ENCODE data around the gene OR14A16.

The OR14A16 gene, protein sequence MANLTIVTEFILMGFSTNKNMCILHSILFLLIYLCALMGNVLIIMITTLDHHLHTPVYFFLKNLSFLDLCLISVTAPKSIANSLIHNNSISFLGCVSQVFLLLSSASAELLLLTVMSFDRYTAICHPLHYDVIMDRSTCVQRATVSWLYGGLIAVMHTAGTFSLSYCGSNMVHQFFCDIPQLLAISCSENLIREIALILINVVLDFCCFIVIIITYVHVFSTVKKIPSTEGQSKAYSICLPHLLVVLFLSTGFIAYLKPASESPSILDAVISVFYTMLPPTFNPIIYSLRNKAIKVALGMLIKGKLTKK

DNA sequence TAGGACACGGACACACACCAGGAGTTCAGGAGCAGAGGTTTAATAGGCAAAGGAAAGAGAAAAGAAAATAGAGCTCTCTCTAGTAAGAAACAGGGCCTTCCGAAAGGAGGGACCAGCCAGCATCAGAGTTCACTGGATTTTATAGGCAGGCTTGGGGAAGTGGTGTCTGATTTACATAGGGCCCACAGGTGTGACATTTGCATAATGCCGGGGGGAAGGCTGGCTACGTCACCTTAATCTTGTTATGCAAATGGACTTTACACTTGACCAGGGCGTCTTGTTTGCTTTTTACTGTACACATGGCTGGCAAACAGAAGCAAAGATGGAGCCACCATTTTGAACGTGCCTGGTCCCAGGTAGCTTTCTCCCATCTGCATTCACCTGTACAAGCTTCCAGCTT is at the start of gene OR14A16:
Gene OR14A16 (minus strand): TSS at position 97 of the 400 bp plus-strand sequence. CDS start 8,390 bp downstream, outside the sequence.
- peak; percentile 89 for DNase-seq

DNA sequence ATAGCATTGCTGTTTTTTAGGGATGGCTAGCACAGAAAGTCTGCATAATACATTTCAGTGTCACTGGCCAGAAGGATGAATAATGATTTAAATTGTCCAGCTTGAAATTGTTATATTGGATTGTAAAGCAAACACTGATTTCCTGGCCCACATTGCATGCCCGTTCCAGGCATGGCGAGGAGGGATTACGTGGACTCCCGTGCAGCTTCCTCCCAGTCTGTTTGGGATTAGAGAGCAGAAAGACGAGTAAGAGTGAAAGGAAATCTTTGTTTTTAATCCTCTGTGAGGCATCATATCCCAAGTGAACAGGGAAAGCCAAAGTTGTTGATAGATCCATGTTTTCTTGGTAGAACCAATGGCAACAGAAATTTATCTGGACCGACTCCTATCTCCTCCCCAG is 41.5 kb upstream of the OR14A16 start:
- no peak for DNase-seq

DNA sequence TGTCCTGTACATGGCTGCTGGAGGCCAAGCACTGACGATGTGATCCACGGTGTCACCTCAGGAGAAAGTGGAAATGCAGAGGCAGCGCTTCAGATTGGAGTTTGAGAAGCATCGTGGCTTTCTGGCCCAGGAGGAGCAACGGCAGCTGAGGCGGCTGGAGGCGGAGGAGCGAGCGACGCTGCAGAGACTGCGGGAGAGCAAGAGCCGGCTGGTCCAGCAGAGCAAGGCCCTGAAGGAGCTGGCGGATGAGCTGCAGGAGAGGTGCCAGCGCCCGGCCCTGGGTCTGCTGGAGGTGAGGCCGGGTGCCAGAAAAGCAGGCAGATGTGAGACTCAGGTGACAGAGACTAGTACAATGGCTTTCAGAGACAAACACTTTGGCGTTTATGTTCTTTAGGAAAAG is 40.7 kb upstream of the OR14A16 start:
- no peak for DNase-seq

DNA sequence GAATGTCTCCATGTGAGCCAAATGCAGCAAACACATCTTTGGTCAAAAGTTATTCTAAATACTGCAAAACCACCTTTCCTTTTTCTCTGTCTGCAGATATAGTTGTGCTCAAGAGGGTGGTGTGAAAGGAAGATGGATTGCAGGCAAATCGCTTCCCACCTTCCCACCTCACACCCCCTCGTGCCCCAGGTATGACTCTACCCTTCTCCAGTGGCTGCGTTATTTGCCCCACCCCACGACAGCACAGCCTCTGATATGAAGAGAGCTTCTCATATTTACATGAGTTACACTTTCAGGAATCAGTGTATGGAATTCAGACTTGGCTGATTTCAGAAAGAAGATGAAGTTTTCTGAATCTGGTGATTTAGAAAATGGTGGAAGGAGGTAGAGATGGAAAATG is 38.8 kb upstream of the OR14A16 start:
- DNase-seq = no peak

DNA sequence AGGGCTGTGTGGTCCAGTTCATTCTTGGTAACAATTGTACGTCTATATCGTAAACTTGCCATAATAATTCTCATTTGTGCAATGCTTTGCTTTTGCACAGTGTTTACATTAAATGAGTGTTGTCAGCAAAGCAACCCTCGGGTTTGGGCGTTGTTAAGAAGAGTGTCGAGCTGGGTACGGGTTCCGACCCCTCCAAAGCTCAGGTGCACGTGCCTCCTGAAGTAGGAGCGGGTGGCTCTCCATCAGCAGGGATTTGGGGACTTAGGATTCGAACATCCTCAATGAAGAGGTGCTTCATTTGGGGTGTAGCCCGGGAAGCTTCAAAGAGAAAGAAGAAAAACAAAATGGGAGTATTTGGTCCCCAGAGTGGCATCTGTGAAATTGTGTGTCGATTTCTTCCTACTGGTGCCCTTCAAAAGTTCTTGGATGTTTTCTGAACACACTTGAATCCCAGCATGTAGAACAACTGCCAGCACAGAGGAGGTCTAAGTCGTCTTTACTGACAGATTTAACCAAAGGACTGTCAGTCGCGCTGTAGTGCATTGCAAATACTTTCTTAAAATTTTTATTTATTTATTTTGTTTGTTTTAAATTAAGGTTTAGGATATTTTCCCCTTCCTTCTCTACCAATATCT is 34.2 kb upstream of the OR14A16 start:
- DNase-seq = no peak

DNA sequence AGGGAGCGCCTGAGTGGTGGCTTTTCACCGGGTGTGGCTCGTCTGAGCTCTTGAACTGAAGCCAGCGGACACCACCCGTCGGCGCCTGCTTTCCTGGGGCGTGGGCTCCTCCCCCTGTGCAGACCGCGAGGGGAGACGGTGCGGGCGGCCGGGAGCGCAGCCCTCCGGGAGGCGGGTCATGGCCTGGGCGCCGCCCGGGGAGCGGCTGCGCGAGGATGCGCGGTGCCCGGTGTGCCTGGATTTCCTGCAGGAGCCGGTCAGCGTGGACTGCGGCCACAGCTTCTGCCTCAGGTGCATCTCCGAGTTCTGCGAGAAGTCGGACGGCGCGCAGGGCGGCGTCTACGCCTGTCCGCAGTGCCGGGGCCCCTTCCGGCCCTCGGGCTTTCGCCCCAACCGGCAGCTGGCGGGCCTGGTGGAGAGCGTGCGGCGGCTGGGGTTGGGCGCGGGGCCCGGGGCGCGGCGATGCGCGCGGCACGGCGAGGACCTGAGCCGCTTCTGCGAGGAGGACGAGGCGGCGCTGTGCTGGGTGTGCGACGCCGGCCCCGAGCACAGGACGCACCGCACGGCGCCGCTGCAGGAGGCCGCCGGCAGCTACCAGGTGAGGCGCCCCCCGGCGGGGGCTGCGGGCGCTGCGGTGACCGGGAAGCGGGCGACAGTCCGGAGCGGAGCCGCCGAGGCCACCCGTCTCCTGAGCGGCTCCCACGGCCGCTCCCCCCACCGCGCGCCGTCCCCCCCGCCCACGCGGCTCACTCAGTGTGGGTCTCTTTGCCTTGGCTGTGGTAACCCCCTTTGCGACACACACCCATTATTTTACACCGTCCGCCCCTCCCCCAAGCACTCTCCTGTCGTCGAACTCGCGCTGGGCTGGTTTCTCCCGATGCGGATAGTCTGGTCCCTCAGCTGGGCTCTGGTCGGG is 33.4 kb upstream of the OR14A16 start, which contains the start of gene TRIM58:
Gene TRIM58 (plus strand): TSS at position 119 of the 916 bp plus-strand sequence. CDS start 60 bp downstream, at position 179.
- DNase-seq = peak; percentile 32

DNA sequence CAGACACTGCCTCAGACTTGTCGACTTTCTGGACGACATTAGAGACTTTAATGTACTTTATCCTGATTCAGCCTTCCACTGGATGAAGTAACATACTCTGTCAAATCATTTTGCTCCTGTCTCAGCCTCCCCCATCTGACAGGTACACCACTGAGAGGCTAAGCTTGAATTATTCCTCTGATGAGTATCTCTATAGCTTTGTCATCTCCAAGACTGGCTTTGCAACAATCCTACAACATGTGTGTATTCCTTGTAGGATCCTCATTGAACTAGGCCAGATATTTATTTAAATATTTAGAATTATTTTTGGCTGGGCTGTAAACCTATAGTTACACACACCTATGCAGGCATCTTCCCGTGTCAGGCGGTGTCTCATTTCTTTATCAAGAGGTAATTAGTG is 32.0 kb upstream of the OR14A16 start:
- no peak for DNase-seq

DNA sequence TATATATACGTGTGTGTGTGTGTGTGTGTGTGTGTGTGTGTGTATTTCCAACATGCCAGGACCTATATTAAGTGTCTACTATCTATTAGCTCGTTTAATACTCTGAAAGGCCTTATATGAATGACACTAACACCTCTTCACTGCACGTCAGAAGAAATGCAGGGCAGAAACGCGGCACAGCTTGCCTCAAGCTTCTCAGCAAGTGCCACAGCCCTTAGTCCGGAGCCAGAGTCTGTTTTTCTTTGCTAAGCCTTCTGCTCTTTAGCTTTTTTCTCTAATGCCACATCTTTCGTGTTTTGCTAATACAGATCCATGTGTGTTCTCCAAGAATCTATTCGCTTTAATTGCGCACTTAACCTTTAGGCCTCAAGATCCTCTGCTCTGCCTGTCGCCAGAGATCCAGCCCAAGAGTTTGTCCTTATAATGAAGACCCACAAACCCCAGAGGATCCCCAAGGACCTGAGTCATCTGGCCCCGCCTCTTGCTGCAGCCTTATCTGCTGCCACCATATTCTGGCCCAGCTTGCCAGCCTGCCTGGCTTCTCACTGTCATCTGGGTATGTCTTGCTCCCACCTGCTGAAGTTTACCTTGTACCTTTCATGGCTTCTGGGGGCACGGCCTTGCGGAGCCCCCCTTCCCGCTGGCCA is 31.1 kb upstream of the OR14A16 start:
- no peak for DNase-seq

DNA sequence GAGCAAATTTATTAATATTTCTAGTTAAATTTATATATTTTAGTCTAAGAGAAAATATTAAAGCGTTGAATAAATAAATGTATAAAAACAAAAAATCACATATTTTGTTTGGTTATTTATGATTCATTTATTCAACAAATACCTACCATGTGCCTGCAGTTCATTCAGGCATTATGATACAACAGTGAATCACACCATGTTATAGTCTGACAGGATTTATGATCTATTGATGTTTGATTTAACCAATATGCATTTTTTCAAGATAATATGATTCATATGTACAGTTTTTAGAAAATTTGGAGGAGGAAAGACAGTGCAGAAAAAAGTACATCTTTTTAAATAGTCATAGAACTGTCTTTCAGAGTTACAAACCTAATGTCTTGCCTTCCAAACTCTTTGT is 25.7 kb upstream of the OR14A16 start:
- DNase-seq = no peak

DNA sequence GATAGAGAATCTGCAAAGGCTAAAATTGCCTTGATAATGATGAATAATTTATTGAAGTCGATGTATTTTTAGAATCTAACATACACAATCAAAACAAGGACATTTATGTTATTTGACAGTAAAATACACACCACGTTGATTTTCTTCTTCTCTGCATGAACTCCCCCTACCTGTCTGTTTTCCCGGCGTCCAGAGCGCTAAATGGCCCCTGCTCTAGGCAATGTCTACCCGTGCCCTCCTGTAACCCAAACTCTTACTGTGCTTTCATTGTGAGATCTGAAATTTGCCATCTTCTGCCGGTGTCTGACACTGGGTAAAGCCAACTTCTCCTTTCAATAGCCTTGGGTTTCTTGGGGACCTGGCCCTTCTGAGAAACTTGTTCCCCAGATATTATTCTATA is 24.4 kb upstream of the OR14A16 start:
- DNase-seq = no peak

DNA sequence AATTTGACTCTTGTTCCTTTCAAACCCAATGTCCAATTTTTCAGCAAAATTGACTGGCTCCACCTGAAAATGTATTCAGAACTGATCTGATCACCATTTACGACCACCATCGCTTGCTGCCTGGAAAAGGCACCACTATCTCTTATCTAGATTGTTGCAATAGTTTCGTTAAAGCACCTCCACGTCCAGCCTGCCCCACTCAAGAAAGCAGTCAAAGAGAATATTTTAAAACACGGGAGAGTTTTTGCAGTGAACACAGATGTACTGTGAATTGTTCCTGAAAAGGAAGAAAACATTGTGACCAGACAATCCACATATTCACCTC is 21.7 kb upstream of the OR14A16 start:
- DNase-seq = no peak

DNA sequence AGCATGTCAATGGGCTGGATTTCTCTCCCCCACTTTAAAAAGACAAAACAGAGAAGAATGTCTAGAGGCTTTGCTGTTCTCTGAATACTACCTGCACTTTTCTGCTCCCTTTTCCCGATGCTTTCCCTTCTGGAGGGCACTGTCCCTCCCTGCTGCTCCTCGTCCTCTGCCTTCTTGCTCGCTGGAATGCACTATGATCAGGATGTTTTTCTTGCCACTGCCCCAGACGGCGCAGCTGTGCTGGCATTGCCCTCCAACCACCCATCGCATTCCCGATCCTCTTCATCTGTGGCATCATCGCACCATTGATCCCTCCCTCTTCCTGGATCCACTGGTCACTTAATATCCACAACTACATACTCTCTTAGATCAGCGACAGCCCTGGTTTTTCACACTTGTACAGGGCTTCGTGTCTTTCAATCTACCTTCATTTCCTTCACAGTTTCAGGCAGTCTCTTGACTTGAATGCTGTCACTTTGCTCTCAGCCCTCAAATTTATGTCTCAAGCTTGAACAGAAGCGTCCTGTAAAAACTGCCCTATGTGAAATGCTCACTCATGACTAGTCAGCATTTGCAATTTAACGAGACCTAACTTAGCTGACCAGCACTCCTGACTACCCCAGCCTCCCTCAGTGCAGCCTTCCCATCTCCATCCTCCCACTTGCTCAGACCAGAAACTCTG is 21.2 kb upstream of the OR14A16 start:
- DNase-seq = no peak

DNA sequence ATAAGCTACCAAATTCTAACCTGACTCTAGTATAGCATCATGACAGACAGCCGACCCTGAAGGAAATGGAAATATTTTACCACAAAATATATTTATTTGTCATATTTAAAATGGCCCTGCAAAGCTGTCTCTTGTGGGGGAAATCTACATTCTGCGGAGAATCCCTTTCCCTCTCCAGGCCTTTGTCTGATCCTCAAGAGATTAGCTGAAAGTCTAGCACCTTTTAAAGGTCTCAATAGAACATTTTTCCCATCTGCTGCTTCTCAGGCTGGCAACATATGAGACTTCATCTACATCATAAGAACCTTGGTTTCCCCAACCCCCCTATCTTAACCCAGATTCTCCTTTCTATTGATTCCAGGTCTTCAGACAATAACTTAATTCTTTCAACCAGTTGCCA is 19.5 kb upstream of the OR14A16 start:
- no peak for DNase-seq

DNA sequence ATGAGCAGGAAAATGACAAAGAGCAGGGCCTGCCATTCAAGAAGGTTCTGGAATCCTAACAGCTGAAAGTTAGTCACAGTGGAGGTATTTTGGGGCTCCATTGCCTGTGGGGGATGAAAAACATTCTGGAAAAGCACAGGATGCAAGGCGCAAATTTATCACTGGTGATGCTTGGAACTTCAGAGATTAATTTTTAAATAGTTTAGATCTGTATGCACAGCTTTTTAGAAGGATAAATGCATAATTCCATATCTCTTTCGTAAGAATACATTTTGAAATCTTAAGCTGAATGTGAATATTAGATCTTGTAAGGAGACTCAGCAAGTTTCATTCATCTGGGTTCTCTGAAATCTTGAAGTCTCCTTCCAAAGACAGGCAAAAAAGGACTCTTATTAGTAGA is 17.9 kb upstream of the OR14A16 start, which contains the start of gene OR11L1:
Gene OR11L1 (minus strand): TSS at position 101 of the 400 bp plus-strand sequence. CDS start 0 bp downstream, at position 101.
- DNase-seq = no peak

DNA sequence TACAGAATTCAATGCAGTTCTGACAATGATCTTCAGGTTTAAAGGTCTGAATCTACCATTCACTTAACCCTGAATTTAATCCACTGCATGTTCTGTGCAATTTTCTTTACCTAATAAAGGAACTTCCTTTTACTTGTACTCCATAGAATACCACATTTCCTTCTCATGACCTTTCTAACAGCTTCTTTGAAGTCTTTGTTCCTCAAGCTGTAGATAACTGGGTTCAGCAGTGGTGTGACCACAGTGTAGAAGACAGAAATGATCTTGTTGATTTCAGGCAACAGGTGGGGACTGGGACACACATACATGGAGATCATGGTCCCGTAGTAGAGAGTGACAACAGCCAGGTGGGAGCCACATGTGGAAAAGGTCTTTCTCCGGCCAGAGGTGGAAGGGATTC is 16.9 kb upstream of the OR14A16 start:
- no peak for DNase-seq

DNA sequence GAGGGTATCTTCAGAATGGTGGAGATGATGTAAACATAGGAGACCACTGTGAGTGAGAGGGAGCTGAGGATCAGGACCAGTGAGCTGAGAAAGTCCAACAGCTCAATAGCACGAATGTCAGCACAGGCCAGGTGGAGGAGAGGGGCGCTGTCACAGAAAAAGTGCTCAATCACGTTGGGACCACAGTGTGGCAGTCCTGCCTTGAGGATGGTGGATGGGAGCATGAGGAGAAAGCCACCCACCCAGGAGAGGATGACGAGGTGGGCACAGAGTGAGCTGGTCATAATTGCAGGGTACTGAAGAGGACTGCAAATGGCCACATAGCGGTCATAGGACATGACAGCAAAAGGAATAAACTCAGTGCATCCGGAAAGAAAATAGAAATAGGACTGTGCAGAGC is 9.7 kb upstream of the OR14A16 start:
- DNase-seq = no peak

DNA sequence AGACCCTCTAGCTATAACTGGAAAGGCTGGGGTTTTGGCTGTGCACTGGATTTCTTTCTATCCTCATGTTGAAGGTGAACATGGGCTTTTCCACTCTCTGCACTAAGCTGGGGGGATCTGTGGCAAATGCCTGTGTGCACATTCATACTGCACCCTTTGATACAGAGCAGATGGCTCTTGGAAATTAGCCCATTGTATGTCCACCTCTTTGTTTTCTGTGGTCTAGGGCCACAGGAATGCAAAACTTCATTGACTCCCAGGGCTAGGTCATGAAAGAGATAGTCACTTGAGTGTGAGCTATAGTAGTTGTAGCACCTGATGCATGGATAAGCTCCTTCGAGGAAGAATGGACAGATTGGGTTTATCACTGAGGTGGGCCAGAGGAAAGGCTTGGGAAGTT is 5.7 kb upstream of the OR14A16 start:
- no peak for DNase-seq

DNA sequence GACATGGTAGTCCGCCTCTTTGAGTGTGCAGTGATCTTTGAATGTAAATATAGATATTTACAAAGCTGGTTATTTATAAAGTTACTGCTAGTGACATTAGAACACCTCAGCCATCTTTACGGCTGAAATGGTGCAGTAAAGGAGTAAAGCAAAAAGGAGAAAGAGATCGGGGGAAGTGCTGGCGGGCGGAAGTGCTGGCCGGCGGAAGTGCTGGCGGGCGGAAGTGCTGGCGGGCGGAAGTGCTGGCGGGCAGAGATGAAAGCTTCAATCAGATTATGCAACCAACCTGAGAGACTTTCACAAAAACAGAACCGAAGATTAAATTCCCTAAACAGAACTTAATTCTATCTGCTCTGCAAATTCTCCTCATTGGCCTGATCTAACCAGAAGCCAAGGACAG is 1.4 kb upstream of the OR14A16 start:
- DNase-seq = no peak

DNA sequence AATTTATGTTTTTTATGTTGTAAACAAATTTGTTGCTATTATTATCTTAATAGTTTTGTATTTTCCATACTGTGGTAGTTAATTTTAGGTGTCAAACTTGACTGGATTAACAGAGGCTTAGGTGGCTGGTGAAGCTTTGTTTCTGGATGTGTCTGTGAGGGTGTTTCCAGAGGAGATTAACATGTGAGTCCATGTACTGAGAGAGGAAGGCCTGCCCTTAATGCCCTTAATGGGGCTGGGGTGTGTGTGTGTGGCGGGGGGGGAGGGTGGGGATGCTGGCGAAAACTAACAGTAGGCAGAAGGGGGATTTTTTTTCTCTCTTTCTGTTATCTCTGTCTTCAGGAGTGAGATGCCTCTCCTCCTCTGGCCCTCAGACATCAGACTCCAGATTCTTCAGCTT is 1.9 kb downstream of the OR14A16 start:
- no peak for DNase-seq

DNA sequence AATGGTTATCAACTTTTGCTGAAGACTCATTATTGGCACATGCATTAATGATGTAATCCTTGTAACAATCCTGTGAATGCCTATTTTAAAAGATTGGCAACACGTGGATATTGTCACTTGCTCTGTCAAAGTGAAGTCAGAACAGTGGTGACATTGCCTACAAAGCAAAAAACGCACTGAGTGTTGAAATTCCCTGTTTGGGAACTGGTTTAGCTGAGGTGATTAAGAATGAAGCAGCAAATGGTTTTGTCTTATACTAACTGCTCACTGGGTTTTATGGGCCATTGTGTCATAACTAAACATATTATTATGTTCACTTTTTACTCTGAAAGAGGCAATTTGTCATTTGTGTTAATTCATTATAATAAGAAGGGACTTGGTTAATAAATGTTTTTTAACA is 11.3 kb downstream of the OR14A16 start:
- DNase-seq = no peak

DNA sequence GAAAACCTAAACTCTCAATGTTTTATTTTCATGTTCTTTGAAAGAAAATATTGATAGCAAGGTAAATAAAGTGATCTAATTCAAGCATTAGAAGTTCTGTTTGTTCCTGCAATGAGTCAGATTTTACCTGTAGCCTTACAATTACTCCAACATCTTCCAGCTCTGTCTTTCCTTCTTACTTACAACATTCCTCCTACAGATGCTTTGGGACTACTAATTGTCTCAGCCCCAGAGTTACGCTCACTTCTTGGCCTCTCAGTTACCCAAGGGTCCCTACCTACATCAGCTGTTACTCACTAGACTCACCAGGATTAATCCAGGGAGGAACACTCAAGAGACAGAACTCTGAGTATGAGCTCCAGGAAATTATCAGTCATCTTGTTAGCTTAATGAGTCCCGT is 26.4 kb downstream of the OR14A16 start:
- DNase-seq = no peak

DNA sequence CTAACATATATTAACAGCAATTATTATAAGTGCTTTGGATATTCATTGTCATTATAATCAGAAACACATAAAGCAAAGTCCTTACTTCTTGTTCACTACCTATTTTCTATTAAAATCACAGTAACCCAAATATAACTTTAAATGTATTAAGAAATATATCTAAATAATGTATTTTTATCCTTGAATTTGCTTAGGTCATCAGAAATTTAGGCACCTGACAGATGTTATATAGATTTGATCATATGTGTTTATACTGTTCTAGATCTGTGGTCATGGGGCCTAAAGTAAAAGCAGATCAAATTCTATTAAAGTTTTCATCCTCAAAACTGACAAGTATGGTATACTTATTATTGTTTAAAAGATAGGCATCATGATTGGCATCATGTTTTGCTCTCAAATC is 54.3 kb downstream of the OR14A16 start:
- no peak for DNase-seq
